Heart right ventricle (tissue), 16 donors: Measurements from ENCODE around the gene INHBC. TPM values are rescaled to one million over a fixed set of nuclear protein-coding genes. Genes with fewer than 3 reads are reported as not detected.

Experiments
- ATAC-seq, 8 donors: fragments of 200-7000 bp; cut with Tn5 transposase; one replicate each; pipeline ENCODE4 v1.9.1; 2020; ENCODE audit warnings: mild to moderate bottlenecking in 8 of 8, moderate library complexity in 8 of 8, moderate number of reproducible peaks in 1 of 8
- DNase-seq, 2 donors: peaks; one replicate each; pipeline ENCODE4 v3.0.0-alpha.2; 2020
- H3K27ac ChIP-seq, 10 donors: fragments of 200-600 bp; sonication (generic) in 2 of 10; one replicate each; pipeline versions ENCODE4 v1.5.0 to v1.8.0; 2020 to 2022; ENCODE audit warnings: mild to moderate bottlenecking in 3 of 10
- H3K27me3 ChIP-seq, 7 donors: fragments of 200-600 bp; one replicate each; pipeline ENCODE4 v1.8.0; 2021 to 2022; ENCODE audit warnings: mild to moderate bottlenecking in 2 of 7
- H3K36me3 ChIP-seq, 9 donors: fragments of 200-600 bp; sonication (generic) in 1 of 9; one replicate each; pipeline versions ENCODE4 v1.5.0 to v1.8.0; 2020 to 2022; ENCODE audit warnings: mild to moderate bottlenecking in 2 of 9
- H3K4me1 ChIP-seq, 9 donors: fragments of 200-600 bp; sonication (generic) in 1 of 9; one replicate each; pipeline versions ENCODE4 v1.5.0 to v1.8.0; 2020 to 2022; ENCODE audit warnings: mild to moderate bottlenecking in 4 of 9
- H3K4me3 ChIP-seq, 10 donors: fragments of 200-600 bp; sonication (generic) in 2 of 10; one replicate each; pipeline versions ENCODE4 v1.5.0 to v1.8.0; 2020 to 2022; ENCODE audit warnings: mild to moderate bottlenecking in 7 of 10, moderate library complexity in 2 of 10
- H3K9me3 ChIP-seq, 11 donors: fragments of 200-600 bp in 10 of 11; sonication (generic) in 2 of 11; one replicate each; pipeline versions ENCODE4 v1.5.0 to v1.8.0; 2013 to 2022; ENCODE audit warnings: mild to moderate bottlenecking in 2 of 11, control low read depth in 1 of 11, moderate library complexity in 1 of 11
- CTCF ChIP-seq, 9 donors: fragments of 200-600 bp; sonication (generic) in 2 of 9; IDR thresholded peaks; one replicate each; pipeline versions ENCODE4 v1.5.0 to v1.8.0; 2021 to 2022; ENCODE audit warnings: antibody characterized with exemption in 9 of 9, mild to moderate bottlenecking in 5 of 9, moderate library complexity in 1 of 9
- WGBS, 2 donors: extraction: QIAGEN DNeasy Blood & Tissue Kit; methylation state at CpG; one replicate each; pipeline ENCODE4 v1.1.7; 2013; ENCODE audit warnings: inconsistent platforms in 1 of 2; 5-methylcytosine and 5-hydroxymethylcytosine counted together
- intact Hi-C, 10 donors: fragments of 100-400 bp; cut with DNase I; formaldehyde crosslinking; loops; one replicate each; pipeline versions ENCODE4 v1.11.1 to v1.14.2; 2022
- polyA plus RNA-seq, 2 donors: library from polyadenylated mRNA; stranded (reverse); fragments of 200-250 nt; gene quantifications; one replicate each; pipeline ENCODE4 v1.2.3, GENCODE V29; 2013
- total RNA-seq, 10 donors: library from RNA; stranded (reverse); fragmentation: NEBNext Ultra II Directional in 3 of 10; extraction: Animal tissue kit (Norgen Biotek cat#: 25700) in 3 of 10; gene quantifications; one replicate each; pipeline versions ENCODE4 v1.2.1 to v1.2.4, GENCODE V29; 2021 to 2023
- donor health status: Arrhythmogenic right ventricular cardiomyopathy.
- donor health status: ischemic (EF 13 %, LVEDD 7.1; RV severe dilation, severe dysfunction).
- donor health status: healthy with polysubstance abuse.
- donor health status: DM: no; HTN: yes; CAD: no.
- donor health status: DM: no; HTN: no; CAD: no.
- donor health status: ischemic (EF 25% LVEDD 6.9; RV normal size, moderate dysfunction).
- donor health status: ischemic (EF 25% LVEDD 5.7; RV mildly dilated, moderate dysfunction).
- donor health status: healthy.
- donor health status: DM: yes; HTN: yes; CAD: no.
- donor health status: Ischemic cardiomyopathy.
- donor health status: ischemic (EF 35%, LVEDD 5.7; RV mildly dilated, moderate dysfunction).
- donor health status: nonischemic (EF 11% LVEDD 7.7; RV severe dilation, severe dysfunction).
- donor health status: DM: yes; HTN: yes; CAD: no.
- donor health status: PGD.
- donor health status: ischemic (EF 29% LVEDD 5.4; RV normal size, mild dysfunction).
- donor health status: nonischemic (EF 23%, LVEDD 6.1; RV moderate dilation, normal function).

Gene INHBC
- total and polyA plus RNA-seq, 12 donors, result 0.03 to 0.13 TPM; not detected in 10

DNA sequence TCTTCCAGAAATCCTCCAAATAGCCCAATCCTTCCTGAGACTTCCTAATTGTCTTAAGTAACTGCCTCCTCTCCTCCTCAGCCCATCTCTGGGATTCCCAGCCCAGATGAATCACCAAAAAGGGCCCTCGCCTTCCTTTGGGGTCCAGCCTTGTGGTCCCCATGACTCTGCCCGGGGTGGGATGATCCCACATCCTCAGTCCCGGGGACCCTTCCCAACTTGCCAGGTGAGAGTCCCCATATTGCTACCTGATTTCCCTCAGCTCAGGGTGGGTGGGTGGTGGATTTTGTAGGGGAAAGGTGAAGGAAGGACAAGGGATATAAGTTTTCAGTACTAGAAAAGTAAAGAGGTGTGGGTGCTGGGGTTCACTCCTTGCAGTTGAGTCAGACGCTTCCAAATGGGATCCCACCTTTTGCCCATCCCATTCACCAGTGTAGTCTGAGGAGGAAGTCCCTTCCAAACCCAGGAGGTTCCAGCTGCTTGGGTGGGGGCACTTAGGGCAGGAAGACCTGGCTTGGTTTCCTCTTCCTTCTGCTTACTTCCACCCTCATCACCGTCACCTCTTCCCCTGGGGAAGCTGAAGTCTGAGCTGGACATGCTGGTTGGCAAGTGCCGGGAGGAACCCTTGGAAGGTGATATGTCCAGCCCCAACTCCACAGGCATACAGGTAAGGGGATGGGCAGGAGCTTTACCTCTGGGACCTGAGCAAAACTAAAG, 30.6 kb downstream of the INHBC start:
- peaks cover 0 to 17% (median 0%) of the 10 kb centered on the region in 9 donors for H3K36me3 ChIP-seq
- no peaks in the 10 kb centered on the region for H3K9me3 ChIP-seq
- no peak overlapping the region for H3K27ac ChIP-seq
- no peak for ATAC-seq
- TF ChIP-seq CTCF (IDR thresholded peaks at IDR 0.05), result no peak
- peaks cover 0 to 20% (median 8%) of the 10 kb centered on the region in 7 donors for H3K27me3 ChIP-seq
- no peak overlapping the region for H3K4me3 ChIP-seq
- intact Hi-C loops, result loop anchor here in 2 of 10 donors (10.0 kb wide), 2 partner anchors 160 to 250 kb away; partner anchors contain the start of gene NXPH4 (in 1 of the 2)
- 83 to 85% methylated on average over 6 of the region's 6 CpGs for WGBS, 2 donors
- H3K4me1 ChIP-seq, result peaks cover 5 to 28% (median 19%) of the 10 kb centered on the region in 9 donors
- no peak for DNase-seq

GRCh38 chr12:57465747-57466505, 31.3 kb downstream of the INHBC start:
- peaks cover 0 to 23% (median 0%) of the 10 kb centered on the region in 9 donors for H3K36me3 ChIP-seq
- no peak for TF ChIP-seq CTCF (IDR thresholded peaks at IDR 0.05)
- 73 to 75% methylated on average over 14 of the region's 14 CpGs for WGBS, 2 donors
- H3K27ac ChIP-seq, result no peak overlapping the region
- H3K4me3 ChIP-seq, result no peak overlapping the region
- peaks cover 0 to 19% (median 13%) of the 10 kb centered on the region in 7 donors for H3K27me3 ChIP-seq
- DNase-seq (no peak), ATAC-seq (no peak)
- no peaks in the 10 kb centered on the region for H3K9me3 ChIP-seq
- H3K4me1 ChIP-seq, result peaks cover 2 to 20% (median 12%) of the 10 kb centered on the region in 9 donors
- intact Hi-C loops, result loop anchor here in 2 of 10 donors (10.0 kb wide), 2 partner anchors 159 to 251 kb away; partner anchors contain the start of gene NXPH4 (in 1 of the 2)

- Histone ChIP-seq H3K27me3 (peaks cover 0 to 31% (median 17%) of the 10 kb centered on the region in 7 donors), H3K4me1 (peaks cover 0 to 10% (median 5%) of the 10 kb centered on the region in 9 donors), H3K9me3 (no peaks in the 10 kb centered on the region), H3K36me3 (peaks cover 0 to 35% (median 0%) of the 10 kb centered on the region in 9 donors), H3K4me3 (no peak overlapping the region), H3K27ac (no peak overlapping the region)
- intact Hi-C loops, result loop anchor here in 2 of 10 donors (10.0 kb wide), 2 partner anchors 157 to 253 kb away; partner anchors contain the start of gene NXPH4 (in 1 of the 2)
- DNase-seq, result no peak
- 85% methylated on average over 12 of the region's 12 CpGs for WGBS, 2 donors
- no peak for TF ChIP-seq CTCF (IDR thresholded peaks at IDR 0.05)
- ATAC-seq, result no peak
Observed at GRCh38 chr12:57467212-57467874, 32.8 kb downstream of the INHBC start.

DNA sequence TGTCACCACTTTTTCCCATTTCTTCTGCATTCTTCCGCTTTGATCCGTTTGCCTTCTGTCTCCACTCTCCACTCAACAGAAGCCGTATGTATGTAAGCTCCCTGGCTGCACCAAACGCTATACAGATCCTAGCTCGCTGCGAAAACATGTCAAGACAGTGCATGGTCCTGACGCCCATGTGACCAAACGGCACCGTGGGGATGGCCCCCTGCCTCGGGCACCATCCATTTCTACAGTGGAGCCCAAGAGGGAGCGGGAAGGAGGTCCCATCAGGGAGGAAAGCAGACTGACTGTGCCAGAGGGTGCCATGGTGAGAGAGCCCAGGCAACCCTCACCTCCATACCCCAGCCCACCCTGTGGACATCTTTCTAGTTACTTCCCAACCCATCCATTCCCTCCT, 33.3 kb downstream of the INHBC start:
- Histone ChIP-seq H3K27ac (no peak overlapping the region), H3K4me3 (no peak overlapping the region), H3K9me3 (no peaks in the 10 kb centered on the region), H3K36me3 (peaks cover 0 to 40% (median 0%) of the 10 kb centered on the region in 9 donors), H3K27me3 (peaks cover 0 to 36% (median 23%) of the 10 kb centered on the region in 7 donors), H3K4me1 (peaks cover 0 to 4% (median 0%) of the 10 kb centered on the region in 9 donors)
- ATAC-seq (no peak), DNase-seq (no peak)
- no peak for TF ChIP-seq CTCF (IDR thresholded peaks at IDR 0.05)
- 76 to 82% methylated on average over 11 of the region's 11 CpGs for WGBS, 2 donors
- intact Hi-C loops, result loop anchor here in 2 of 10 donors (10.0 kb wide), 2 partner anchors 157 to 253 kb away; partner anchors contain the start of gene NXPH4 (in 1 of the 2)
